ENCODE measurements around the gene GLIS1.

- TF ChIP-seq EZH2 (IDR thresholded peaks at IDR 0.05; ENCODE audit: borderline replicate concordance, low read depth, low read length, poor library complexity, severe bottlenecking) (no peak), CTCF (conservative IDR thresholded peaks at IDR 0.05; ENCODE audit: low read depth, low read length) (no peak)
Measured at GRCh38 chr1:53586765-53587164, 152.2 kb downstream of the GLIS1 start.

All from A673 (cell line).